ENCODE measurements around the gene TJAP1. TPM values are rescaled to one million over a fixed set of nuclear protein-coding genes. Genes with fewer than 3 reads are reported as not detected.
"Not testable (repeated sequence)": the region's sequence is repeated elsewhere in the genome, so short reads cannot be mapped to it uniquely, and the experiment has no call there.

TJAP1 gene
- total RNA-seq, 1 donor: 9.0 TPM

- Histone ChIP-seq H3K9me3 (ENCODE audit: low read depth, low read length) (no peaks in the 10 kb centered on the region), H3K27me3 (ENCODE audit: insufficient read depth, low read length) (no peaks in the 10 kb centered on the region), H3K4me3 (ENCODE audit: low read length) (no peak overlapping the region), H3K4me1 (ENCODE audit: insufficient read depth, low read length) (no peaks in the 10 kb centered on the region)
These were observed 31.8 kb upstream of the TJAP1 start for GRCh38 chr6:43445576-43445975.

- no peaks in the 10 kb centered on the region for H3K4me1 ChIP-seq (ENCODE audit: insufficient read depth, low read length)
- H3K4me3 ChIP-seq (ENCODE audit: low read length): no peak overlapping the region
- H3K9me3 ChIP-seq (ENCODE audit: low read depth, low read length): no peaks in the 10 kb centered on the region
- H3K27me3 ChIP-seq (ENCODE audit: insufficient read depth, low read length): no peaks in the 10 kb centered on the region
These were observed 29.8 kb upstream of the TJAP1 start for GRCh38 chr6:43447604-43448003.

DNA sequence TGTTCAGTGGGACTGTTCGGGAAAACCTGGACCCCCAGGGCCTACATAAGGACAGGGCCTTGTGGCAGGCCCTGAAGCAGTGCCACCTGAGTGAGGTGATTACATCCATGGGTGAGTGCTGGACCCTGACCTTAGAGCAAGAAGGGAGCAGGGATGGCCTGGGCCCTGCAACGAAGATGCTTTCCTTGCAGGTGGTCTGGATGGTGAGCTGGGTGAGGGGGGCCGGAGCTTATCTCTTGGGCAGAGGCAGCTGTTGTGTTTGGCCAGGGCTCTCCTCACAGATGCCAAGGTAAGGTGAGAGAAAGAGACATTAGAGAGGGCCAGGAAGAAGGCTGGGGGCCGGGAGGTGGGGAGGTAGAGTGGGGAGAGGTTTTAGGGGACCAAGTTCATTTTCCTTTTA lies 28.5 kb upstream of the TJAP1 start:
- no peaks in the 10 kb centered on the region for H3K4me1 ChIP-seq (ENCODE audit: insufficient read depth, low read length)
- no peaks in the 10 kb centered on the region for H3K9me3 ChIP-seq (ENCODE audit: low read depth, low read length)
- H3K27me3 ChIP-seq (ENCODE audit: insufficient read depth, low read length): no peaks in the 10 kb centered on the region
- no peak overlapping the region for H3K4me3 ChIP-seq (ENCODE audit: low read length)

- Histone ChIP-seq H3K4me3 (ENCODE audit: low read length) (no peak overlapping the region), H3K27me3 (ENCODE audit: insufficient read depth, low read length) (peaks cover 2% of the 10 kb centered on the region), H3K4me1 (ENCODE audit: insufficient read depth, low read length) (peaks cover 12% of the 10 kb centered on the region)
These were observed 26.7 kb upstream of the TJAP1 start for GRCh38 chr6:43450699-43451131.

GRCh38 chr6:43451348-43451747 lies 26.0 kb upstream of the TJAP1 start:
- Histone ChIP-seq H3K27me3 (ENCODE audit: insufficient read depth, low read length) (peaks cover 8% of the 10 kb centered on the region), H3K4me1 (ENCODE audit: insufficient read depth, low read length) (peaks cover 17% of the 10 kb centered on the region), H3K9me3 (ENCODE audit: low read depth, low read length) (no peaks in the 10 kb centered on the region)

More at GRCh38 chr6:43450699-43451131, 26.7 kb upstream of the TJAP1 start:
- H3K9me3 ChIP-seq (ENCODE audit: low read depth, low read length): no peaks in the 10 kb centered on the region

DNA sequence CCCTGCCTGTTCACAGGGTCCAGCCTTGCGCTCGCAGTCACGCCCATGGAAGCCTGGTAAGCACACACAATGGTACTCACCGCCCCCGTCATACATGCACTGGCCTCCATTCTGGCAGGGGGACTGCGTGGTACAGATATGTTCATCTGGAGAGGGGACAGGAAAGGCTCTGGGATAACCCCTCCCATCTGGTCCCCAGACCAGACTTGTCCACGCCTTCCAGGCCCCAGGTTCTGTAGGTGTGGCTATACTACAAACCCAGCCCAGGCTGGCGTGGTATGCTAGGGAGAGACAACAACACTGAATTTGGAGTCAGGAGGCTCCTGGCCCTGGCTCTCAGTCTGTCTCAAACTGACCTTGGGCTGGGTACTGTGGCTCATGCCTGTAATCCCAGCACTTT lies 25.4 kb upstream of the TJAP1 start:
- peaks cover 17% of the 10 kb centered on the region for H3K4me1 ChIP-seq (ENCODE audit: insufficient read depth, low read length)
- H3K9me3 ChIP-seq (ENCODE audit: low read depth, low read length): no peaks in the 10 kb centered on the region
- no peak overlapping the region for H3K4me3 ChIP-seq (ENCODE audit: low read length)
- peaks cover 12% of the 10 kb centered on the region for H3K27me3 ChIP-seq (ENCODE audit: insufficient read depth, low read length)

More at GRCh38 chr6:43451348-43451747, 26.0 kb upstream of the TJAP1 start:
- H3K4me3 ChIP-seq (ENCODE audit: low read length): no peak overlapping the region

DNA sequence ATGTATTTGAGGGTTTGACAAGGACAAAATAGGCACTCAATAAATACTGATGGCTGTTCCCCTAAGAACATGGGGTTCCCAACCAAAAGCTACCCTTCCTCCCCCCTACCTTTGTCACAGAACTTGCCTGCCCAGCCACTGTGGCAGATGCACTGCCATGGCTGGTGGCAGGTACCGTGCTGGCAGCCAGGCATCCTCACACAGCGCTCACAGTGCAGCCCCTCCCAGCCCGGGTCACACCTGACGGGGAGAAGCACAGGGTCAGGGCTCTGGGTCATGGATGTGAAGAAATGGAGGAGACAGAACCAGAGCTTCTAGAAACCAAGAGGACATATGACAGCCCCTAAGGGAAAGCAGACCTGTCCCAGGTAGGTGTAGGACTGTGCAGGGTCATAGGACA lies 24.5 kb upstream of the TJAP1 start:
- no peak overlapping the region for H3K4me3 ChIP-seq (ENCODE audit: low read length)
- H3K4me1 ChIP-seq (ENCODE audit: insufficient read depth, low read length): peaks cover 17% of the 10 kb centered on the region
- peaks cover 15% of the 10 kb centered on the region for H3K27me3 ChIP-seq (ENCODE audit: insufficient read depth, low read length)
- no peaks in the 10 kb centered on the region for H3K9me3 ChIP-seq (ENCODE audit: low read depth, low read length)

- Histone ChIP-seq H3K27me3 (ENCODE audit: insufficient read depth, low read length) (peaks cover 16% of the 10 kb centered on the region), H3K9me3 (ENCODE audit: low read depth, low read length) (no peaks in the 10 kb centered on the region), H3K4me1 (ENCODE audit: insufficient read depth, low read length) (peaks cover 17% of the 10 kb centered on the region), H3K4me3 (ENCODE audit: low read length) (no peak overlapping the region)
These were observed 23.5 kb upstream of the TJAP1 start for GRCh38 chr6:43453831-43454230.

- Histone ChIP-seq H3K4me3 (ENCODE audit: low read length) (peak overlapping the region; percentile 37), H3K4me1 (ENCODE audit: insufficient read depth, low read length) (peaks cover 17% of the 10 kb centered on the region), H3K9me3 (ENCODE audit: low read depth, low read length) (no peaks in the 10 kb centered on the region), H3K27me3 (ENCODE audit: insufficient read depth, low read length) (peaks cover 16% of the 10 kb centered on the region)
These were observed 23.1 kb upstream of the TJAP1 start for GRCh38 chr6:43454290-43454695.

GRCh38 chr6:43454696-43455530 lies 22.5 kb upstream of the TJAP1 start:
- Histone ChIP-seq H3K9me3 (ENCODE audit: low read depth, low read length) (no peaks in the 10 kb centered on the region), H3K27me3 (ENCODE audit: insufficient read depth, low read length) (peaks cover 16% of the 10 kb centered on the region), H3K4me3 (ENCODE audit: low read length) (peak overlapping the region; percentile 37), H3K4me1 (ENCODE audit: insufficient read depth, low read length) (peaks cover 17% of the 10 kb centered on the region)

DNA sequence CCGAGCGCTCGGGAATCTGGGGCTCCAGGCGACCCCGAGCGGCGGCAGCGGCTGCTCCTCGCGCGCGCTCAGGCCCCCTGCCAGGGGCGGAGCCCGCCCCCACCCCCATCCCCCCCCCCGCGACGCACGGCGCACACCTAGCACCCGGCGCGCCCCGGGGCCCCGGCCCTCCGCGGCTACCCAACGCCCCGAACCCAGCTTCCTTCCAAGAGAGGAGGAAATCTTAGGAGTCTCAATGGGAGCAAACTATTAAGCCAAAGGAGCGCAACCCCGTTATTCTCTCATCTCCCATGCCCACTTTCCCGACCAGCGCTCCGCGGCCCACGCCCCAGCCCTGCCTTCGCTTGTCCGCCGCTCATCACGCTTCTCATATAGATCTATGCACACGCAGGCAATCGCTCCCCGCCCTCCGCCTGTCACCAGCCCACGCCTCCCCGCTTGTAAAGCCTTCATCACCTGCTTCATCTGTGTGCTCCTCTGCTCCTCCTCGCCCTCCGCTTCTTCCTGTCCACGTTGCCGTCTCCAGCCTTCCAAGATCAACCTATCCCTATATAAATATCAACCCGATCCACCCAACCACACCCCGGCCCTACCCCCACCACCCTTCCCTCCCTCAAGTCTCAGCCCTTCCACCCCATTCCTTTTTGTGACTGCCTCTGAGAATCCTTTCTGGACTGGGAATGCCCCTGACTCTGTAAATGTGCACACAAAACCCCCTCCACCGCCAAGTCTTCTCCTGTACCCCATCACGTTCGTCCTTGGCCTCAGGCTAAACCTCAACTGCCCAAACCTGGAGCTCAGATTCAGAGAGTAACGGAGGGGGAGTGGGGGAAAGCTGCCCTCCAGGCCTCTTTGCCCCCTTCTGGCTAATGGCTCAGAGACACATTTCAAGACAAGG lies 21.6 kb upstream of the TJAP1 start, which contains the start of gene DLK2:
TSS of gene DLK2 (minus strand) at position 18 of the 898 bp plus-strand sequence. CDS start 723 bp downstream, outside the sequence.
- Histone ChIP-seq H3K27me3 (ENCODE audit: insufficient read depth, low read length) (peaks cover 16% of the 10 kb centered on the region), H3K4me3 (ENCODE audit: low read length) (peak within 1 kb of the TSS; percentile 37), H3K4me1 (ENCODE audit: insufficient read depth, low read length) (peaks cover 17% of the 10 kb centered on the region), H3K9me3 (ENCODE audit: low read depth, low read length) (no peaks in the 10 kb centered on the region)

GRCh38 chr6:43457643-43458042 lies 19.7 kb upstream of the TJAP1 start:
- Histone ChIP-seq H3K4me1 (ENCODE audit: insufficient read depth, low read length) (peaks cover 17% of the 10 kb centered on the region), H3K27me3 (ENCODE audit: insufficient read depth, low read length) (peaks cover 18% of the 10 kb centered on the region), H3K4me3 (ENCODE audit: low read length) (no peak overlapping the region), H3K9me3 (ENCODE audit: low read depth, low read length) (no peaks in the 10 kb centered on the region)

DNA sequence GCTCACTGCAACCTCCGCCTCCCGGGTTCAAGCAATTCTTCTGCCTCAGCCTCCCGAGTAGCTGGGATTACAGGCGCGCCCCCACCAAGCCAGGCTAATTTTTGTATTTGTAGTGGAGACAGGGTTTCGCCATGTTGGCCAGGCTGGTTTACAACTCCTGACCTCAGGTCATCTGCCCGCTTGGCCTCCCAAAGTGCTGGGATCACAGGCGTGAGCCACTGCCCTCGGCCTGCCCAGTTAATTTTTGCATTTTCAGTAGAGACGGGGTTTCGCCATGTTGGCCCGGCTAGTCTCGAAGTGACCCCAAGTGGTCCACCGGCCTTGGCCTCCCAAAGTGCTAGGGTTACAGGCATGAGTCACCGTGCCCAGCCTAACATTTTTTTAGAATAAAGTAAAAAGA lies 19.2 kb upstream of the TJAP1 start:
- Histone ChIP-seq H3K27me3 (ENCODE audit: insufficient read depth, low read length) (peaks cover 22% of the 10 kb centered on the region), H3K4me1 (ENCODE audit: insufficient read depth, low read length) (peaks cover 17% of the 10 kb centered on the region)
- not testable (repeated sequence) for H3K4me3 ChIP-seq (ENCODE audit: low read length); H3K9me3 ChIP-seq (ENCODE audit: low read depth, low read length)

GRCh38 chr6:43459535-43459934 lies 17.8 kb upstream of the TJAP1 start:
- Histone ChIP-seq H3K27me3 (ENCODE audit: insufficient read depth, low read length) (peaks cover 28% of the 10 kb centered on the region), H3K9me3 (ENCODE audit: low read depth, low read length) (no peaks in the 10 kb centered on the region), H3K4me1 (ENCODE audit: insufficient read depth, low read length) (peaks cover 13% of the 10 kb centered on the region), H3K4me3 (ENCODE audit: low read length) (no peak overlapping the region)

GRCh38 chr6:43460032-43460431 lies 17.3 kb upstream of the TJAP1 start:
- H3K27me3 ChIP-seq (ENCODE audit: insufficient read depth, low read length): peaks cover 28% of the 10 kb centered on the region
- H3K4me3 ChIP-seq (ENCODE audit: low read length): no peak overlapping the region
- no peaks in the 10 kb centered on the region for H3K9me3 ChIP-seq (ENCODE audit: low read depth, low read length)
- H3K4me1 ChIP-seq (ENCODE audit: insufficient read depth, low read length): peaks cover 8% of the 10 kb centered on the region

Data from mononuclear cell (primary cell).